Panc1 (cell line): ENCODE measurements around the gene CCDC14. TPM values are rescaled to one million over a fixed set of nuclear protein-coding genes. Genes with fewer than 3 reads are reported as not detected.

Source experiments
- ATAC-seq: fragments of 200-7000 bp; cut with Tn5 transposase; 2 replicates; pipeline ENCODE4 v1.9.1; 2020; ENCODE audit warnings: mild to moderate bottlenecking, moderate library complexity
- BruUV-seq: library from RNA; stranded (reverse); fragments of 400-500 nt; replicated peaks from 2 replicates; lab custom pipeline; 2021; lab: Mats Ljungman, UMichigan
- CTCF ChIA-PET: fragments of 300-600 bp; sonication (Branson Sonifier 250); formaldehyde crosslinking; loops from one replicate; lab custom pipeline; 2022; ENCODE audit warnings: antibody characterized with exemption; lab: Charles Lee
- POLR2A ChIA-PET: fragments of 300-600 bp; sonication (Branson Sonifier 250); formaldehyde crosslinking; loops from one replicate; lab custom pipeline; 2022; ENCODE audit warnings: antibody characterized with exemption; lab: Charles Lee
- DNase-seq: peaks from one replicate; pipeline ENCODE4 v3.0.0-alpha.2; 2010; ENCODE audit warnings: low read depth, low spot score
- H3K27ac ChIP-seq: 2 replicates; pipeline ENCODE4 v1.5.1; 2011; ENCODE audit warnings: mild to moderate bottlenecking, low read length, inconsistent platforms
- H3K27me3 ChIP-seq: fragments of 200-500 bp; sonication (Bioruptor generic); 2 replicates; pipeline ENCODE4 v1.6.0; 2014; ENCODE audit warnings: low read length, inconsistent platforms; ENCODE audit not compliant: control insufficient read depth, insufficient read depth
- H3K36me3 ChIP-seq: fragments of 200-500 bp; sonication (Bioruptor generic); 2 replicates; pipeline ENCODE4 v1.5.1; 2014; ENCODE audit warnings: inconsistent platforms, mild to moderate bottlenecking, low read length, moderate library complexity; ENCODE audit not compliant: control insufficient read depth, insufficient read depth
- H3K4me1 ChIP-seq: 2 replicates; pipeline ENCODE4 v1.5.1; 2011; ENCODE audit warnings: inconsistent platforms, mild to moderate bottlenecking, low read length, moderate library complexity; ENCODE audit not compliant: control insufficient read depth, insufficient read depth
- H3K4me3 ChIP-seq, 2 experiments: 2 replicates each; pipeline ENCODE4 v1.5.1; 2011 to 2012; ENCODE audit warnings: low read depth in 2 of 2, low read length in 2 of 2, mild to moderate bottlenecking in 2 of 2, inconsistent platforms in 1 of 2, moderate library complexity in 1 of 2
- H3K9me3 ChIP-seq: fragments of 200-500 bp; sonication (Bioruptor generic); 2 replicates; pipeline ENCODE4 v1.5.1; 2014; ENCODE audit warnings: low read depth, mild to moderate bottlenecking, inconsistent platforms, low read length, moderate library complexity; ENCODE audit not compliant: control insufficient read depth, insufficient read depth
- POLR2AphosphoS5 ChIP-seq: IDR thresholded peaks from 2 replicates; pipeline ENCODE4 v1.6.1; 2012; ENCODE audit warnings: mild to moderate bottlenecking, low read depth, low read length, moderate library complexity
- SIN3A ChIP-seq: IDR thresholded peaks from 2 replicates; pipeline ENCODE4 v1.6.1; 2012; ENCODE audit warnings: low read depth, mild to moderate bottlenecking, low read length, moderate library complexity, borderline replicate concordance; ENCODE audit not compliant: insufficient read depth
- TCF7L2 ChIP-seq: IDR thresholded peaks from 2 replicates; pipeline ENCODE4 v1.6.1; 2011; ENCODE audit warnings: mild to moderate bottlenecking, low read depth, low read length, inconsistent platforms
- in situ Hi-C: cut with HindIII; loops from 2 replicates; pipeline ENCODE4 v1.10.0; 2016; ENCODE audit warnings: low sequenced_read_pairs, low pct_unique_long_range_greater_than_20kb
- intact Hi-C: fragments of 100-400 bp; cut with micrococcal nuclease; formaldehyde crosslinking; loops from one replicate; pipeline ENCODE4 v1.10.0; 2022; ENCODE audit not compliant: unreplicated experiment
- total RNA-seq: library from RNA; stranded (reverse); gene quantifications from one replicate; pipeline ENCODE4 v1.2.1, GENCODE V29; 2021; ENCODE audit not compliant: unreplicated experiment
- TF ChIP-seq, protein P1 (sequence below), 2 experiments: IDR thresholded peaks; 2 replicates each; pipeline ENCODE4 v1.6.1; 2011 to 2012; ENCODE audit warnings: low read depth in 2 of 2, control low read depth in 1 of 2, low read length in 1 of 2, mild to moderate bottlenecking in 1 of 2, moderate library complexity in 1 of 2; ENCODE audit not compliant: insufficient read depth in 1 of 2
- TF ChIP-seq, protein P2 (sequence below): fragments of 450-650 bp; IDR thresholded peaks from 2 replicates; pipeline ENCODE4 v1.5.1; 2017; ENCODE audit warnings: mild to moderate bottlenecking

The CCDC14 gene
- total RNA-seq, 1 experiment from 2014 or later = 57.7 TPM

DNA sequence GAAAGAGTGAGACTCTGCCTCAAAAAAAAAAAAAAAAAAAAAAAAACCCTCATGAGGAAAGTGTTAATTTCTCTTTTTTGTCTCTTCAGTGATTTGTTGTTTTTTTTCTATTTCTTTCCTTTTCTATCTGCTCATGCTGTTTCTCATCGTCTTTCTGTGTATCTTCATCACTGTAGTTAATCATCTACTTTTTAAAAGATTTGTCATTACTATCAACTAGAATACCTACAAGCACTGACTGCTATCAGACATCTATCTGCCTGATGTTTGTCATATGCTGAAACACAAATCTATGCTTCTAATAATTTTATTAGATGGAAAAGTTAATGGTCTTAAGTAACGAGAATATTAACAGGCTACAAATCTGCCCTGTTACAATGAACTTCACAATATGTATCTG lies 26.8 kb downstream of the CCDC14 start:
- Histone ChIP-seq H3K27me3 (no peaks in the 10 kb centered on the region), H3K9me3 (no peaks in the 10 kb centered on the region), H3K4me1 (no peaks in the 10 kb centered on the region), H3K36me3 (peaks cover 23% of the 10 kb centered on the region), H3K27ac (no peak overlapping the region), H3K4me3 (no peak overlapping the region)
- ChIA-PET CTCF (no interaction called here), POLR2A (interaction anchor here (0.6 kb wide), 1 partner anchor 293 kb away, joined by 7 read pairs; no protein-coding TSS in a partner anchor)
- intact Hi-C loops (no loop called here), in situ Hi-C loops (no loop called here)
- TF ChIP-seq, protein P1, sequence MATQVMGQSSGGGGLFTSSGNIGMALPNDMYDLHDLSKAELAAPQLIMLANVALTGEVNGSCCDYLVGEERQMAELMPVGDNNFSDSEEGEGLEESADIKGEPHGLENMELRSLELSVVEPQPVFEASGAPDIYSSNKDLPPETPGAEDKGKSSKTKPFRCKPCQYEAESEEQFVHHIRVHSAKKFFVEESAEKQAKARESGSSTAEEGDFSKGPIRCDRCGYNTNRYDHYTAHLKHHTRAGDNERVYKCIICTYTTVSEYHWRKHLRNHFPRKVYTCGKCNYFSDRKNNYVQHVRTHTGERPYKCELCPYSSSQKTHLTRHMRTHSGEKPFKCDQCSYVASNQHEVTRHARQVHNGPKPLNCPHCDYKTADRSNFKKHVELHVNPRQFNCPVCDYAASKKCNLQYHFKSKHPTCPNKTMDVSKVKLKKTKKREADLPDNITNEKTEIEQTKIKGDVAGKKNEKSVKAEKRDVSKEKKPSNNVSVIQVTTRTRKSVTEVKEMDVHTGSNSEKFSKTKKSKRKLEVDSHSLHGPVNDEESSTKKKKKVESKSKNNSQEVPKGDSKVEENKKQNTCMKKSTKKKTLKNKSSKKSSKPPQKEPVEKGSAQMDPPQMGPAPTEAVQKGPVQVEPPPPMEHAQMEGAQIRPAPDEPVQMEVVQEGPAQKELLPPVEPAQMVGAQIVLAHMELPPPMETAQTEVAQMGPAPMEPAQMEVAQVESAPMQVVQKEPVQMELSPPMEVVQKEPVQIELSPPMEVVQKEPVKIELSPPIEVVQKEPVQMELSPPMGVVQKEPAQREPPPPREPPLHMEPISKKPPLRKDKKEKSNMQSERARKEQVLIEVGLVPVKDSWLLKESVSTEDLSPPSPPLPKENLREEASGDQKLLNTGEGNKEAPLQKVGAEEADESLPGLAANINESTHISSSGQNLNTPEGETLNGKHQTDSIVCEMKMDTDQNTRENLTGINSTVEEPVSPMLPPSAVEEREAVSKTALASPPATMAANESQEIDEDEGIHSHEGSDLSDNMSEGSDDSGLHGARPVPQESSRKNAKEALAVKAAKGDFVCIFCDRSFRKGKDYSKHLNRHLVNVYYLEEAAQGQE (IDR thresholded peaks at IDR 0.05; ENCODE audit: insufficient read depth in 1 of 2, low read depth in 2 of 2, low read length in 1 of 2) = no peak
- no peak for TF ChIP-seq SIN3A
- no peak for DNase-seq
- no peak for ATAC-seq
- BruUV-seq = no TSS peak

DNA sequence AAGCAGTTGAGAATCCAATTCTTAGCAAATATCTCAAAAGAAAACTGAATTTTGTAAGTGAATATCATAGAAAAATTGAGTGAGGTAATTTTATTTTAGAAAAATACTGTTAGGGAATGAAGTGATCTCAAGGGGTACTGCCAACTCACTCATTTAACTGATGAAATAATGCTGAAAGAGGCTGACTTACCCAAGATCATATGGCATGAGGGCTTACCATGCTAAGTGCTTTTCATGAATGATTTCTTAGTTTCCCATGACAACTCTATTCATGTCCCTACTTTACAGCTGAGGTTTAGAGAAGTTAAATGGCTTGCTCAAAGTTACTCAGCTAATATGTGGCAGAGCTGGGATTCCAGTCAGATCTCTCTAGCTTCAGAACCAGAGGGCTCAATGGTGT lies 30.6 kb downstream of the CCDC14 start:
- no peak for DNase-seq
- in situ Hi-C loops (no loop called here), intact Hi-C loops (no loop called here)
- Histone ChIP-seq H3K27me3 (no peaks in the 10 kb centered on the region), H3K36me3 (peaks cover 19% of the 10 kb centered on the region), H3K4me1 (no peaks in the 10 kb centered on the region), H3K9me3 (no peaks in the 10 kb centered on the region), H3K4me3 (no peak overlapping the region), H3K27ac (no peak overlapping the region)
- TF ChIP-seq, protein P2, sequence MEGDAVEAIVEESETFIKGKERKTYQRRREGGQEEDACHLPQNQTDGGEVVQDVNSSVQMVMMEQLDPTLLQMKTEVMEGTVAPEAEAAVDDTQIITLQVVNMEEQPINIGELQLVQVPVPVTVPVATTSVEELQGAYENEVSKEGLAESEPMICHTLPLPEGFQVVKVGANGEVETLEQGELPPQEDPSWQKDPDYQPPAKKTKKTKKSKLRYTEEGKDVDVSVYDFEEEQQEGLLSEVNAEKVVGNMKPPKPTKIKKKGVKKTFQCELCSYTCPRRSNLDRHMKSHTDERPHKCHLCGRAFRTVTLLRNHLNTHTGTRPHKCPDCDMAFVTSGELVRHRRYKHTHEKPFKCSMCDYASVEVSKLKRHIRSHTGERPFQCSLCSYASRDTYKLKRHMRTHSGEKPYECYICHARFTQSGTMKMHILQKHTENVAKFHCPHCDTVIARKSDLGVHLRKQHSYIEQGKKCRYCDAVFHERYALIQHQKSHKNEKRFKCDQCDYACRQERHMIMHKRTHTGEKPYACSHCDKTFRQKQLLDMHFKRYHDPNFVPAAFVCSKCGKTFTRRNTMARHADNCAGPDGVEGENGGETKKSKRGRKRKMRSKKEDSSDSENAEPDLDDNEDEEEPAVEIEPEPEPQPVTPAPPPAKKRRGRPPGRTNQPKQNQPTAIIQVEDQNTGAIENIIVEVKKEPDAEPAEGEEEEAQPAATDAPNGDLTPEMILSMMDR = no peak
- no peak for TF ChIP-seq POLR2AphosphoS5
- TF ChIP-seq TCF7L2 = no peak
- no peak for TF ChIP-seq SIN3A
- TF ChIP-seq, protein P1 (IDR thresholded peaks at IDR 0.05; ENCODE audit: insufficient read depth in 1 of 2, low read depth in 2 of 2, low read length in 1 of 2) = no peak
- ChIA-PET POLR2A (no interaction called here), CTCF (no interaction called here)
- no TSS peak for BruUV-seq
- ATAC-seq = no peak
